Astrocyte (in vitro differentiated cells and primary cell): Measurements from ENCODE around the gene BSG. TPM values are rescaled to one million over a fixed set of nuclear protein-coding genes. Genes with fewer than 3 reads are reported as not detected.
A peak's percentile ranks its signal among the peaks of the same experiment; 100 is the strongest.

Experiments used
- DNase-seq: peaks from one replicate; pipeline ENCODE4 v3.0.0-alpha.2; 2010; ENCODE audit warnings: low read depth
- FAIRE-seq: peaks from 2 replicates; lab custom pipeline; 2011; peaks lifted over from hg19 to GRCh38; lab: Jason Lieb, UNC
- H2AFZ ChIP-seq: 2 replicates; pipeline ENCODE4 v1.6.0; 2012; ENCODE audit warnings: low read depth, low read length, inconsistent platforms
- H3K27ac ChIP-seq: 2 replicates; pipeline ENCODE4 v1.5.1; 2011; ENCODE audit warnings: low read depth, low read length, inconsistent platforms
- H3K27me3 ChIP-seq: 2 replicates; pipeline ENCODE4 v1.6.0; 2011; ENCODE audit warnings: low read length, inconsistent platforms; ENCODE audit not compliant: insufficient read depth
- H3K36me3 ChIP-seq: 2 replicates; pipeline ENCODE4 v1.5.1; 2011; ENCODE audit warnings: low read length, inconsistent platforms; ENCODE audit not compliant: insufficient read depth
- H3K4me1 ChIP-seq: 2 replicates; pipeline ENCODE4 v1.5.1; 2011; ENCODE audit warnings: low read length, inconsistent platforms; ENCODE audit not compliant: insufficient read depth
- H3K4me2 ChIP-seq: 2 replicates; pipeline ENCODE4 v1.6.0; 2012; ENCODE audit warnings: low read length, inconsistent platforms
- H3K4me3 ChIP-seq: 2 replicates; pipeline ENCODE4 v1.5.1; 2011; ENCODE audit warnings: low read depth, mild to moderate bottlenecking, low read length, inconsistent platforms; ENCODE audit not compliant: insufficient read depth
- H3K79me2 ChIP-seq: 2 replicates; pipeline ENCODE4 v1.6.0; 2012; ENCODE audit warnings: mild to moderate bottlenecking, low read length, inconsistent platforms; ENCODE audit not compliant: insufficient read depth
- H3K9ac ChIP-seq: 2 replicates; pipeline ENCODE4 v1.6.0; 2012; ENCODE audit warnings: mild to moderate bottlenecking, low read length, inconsistent platforms
- H3K9me3 ChIP-seq: 2 replicates; pipeline ENCODE4 v1.5.1; 2012; ENCODE audit warnings: low read depth, mild to moderate bottlenecking, low read length, inconsistent platforms; ENCODE audit not compliant: insufficient read depth
- H4K20me1 ChIP-seq: 2 replicates; pipeline ENCODE4 v1.6.0; 2012; ENCODE audit warnings: low read length, inconsistent platforms; ENCODE audit not compliant: insufficient read depth
- H3K27ac Mint-ChIP-seq: one replicate; pipeline ENCODE4 v1.8.0; 2021; ENCODE audit warnings: mild to moderate bottlenecking, mixed read lengths; ENCODE audit not compliant: unreplicated experiment
- H3K27me3 Mint-ChIP-seq: one replicate; pipeline ENCODE4 v1.8.0; 2021; ENCODE audit warnings: low read depth, mixed read lengths; ENCODE audit not compliant: unreplicated experiment
- H3K36me3 Mint-ChIP-seq: one replicate; pipeline ENCODE4 v1.8.0; 2021; ENCODE audit warnings: low read depth, mixed read lengths; ENCODE audit not compliant: unreplicated experiment
- H3K4me1 Mint-ChIP-seq: one replicate; pipeline ENCODE4 v1.8.0; 2021; ENCODE audit warnings: low read depth, mixed read lengths; ENCODE audit not compliant: unreplicated experiment
- H3K4me3 Mint-ChIP-seq: one replicate; pipeline ENCODE4 v1.8.0; 2021; ENCODE audit warnings: mild to moderate bottlenecking, moderate library complexity, mixed read lengths; ENCODE audit not compliant: unreplicated experiment
- H3K9me3 Mint-ChIP-seq: one replicate; pipeline ENCODE4 v1.8.0; 2021; ENCODE audit warnings: mild to moderate bottlenecking, mixed read lengths; ENCODE audit not compliant: unreplicated experiment
- CTCF ChIP-seq: IDR thresholded peaks from 2 replicates; pipeline ENCODE4 v1.5.1; 2011; ENCODE audit warnings: low read depth, mild to moderate bottlenecking, inconsistent platforms, low read length, moderate library complexity; ENCODE audit not compliant: insufficient read depth
- EZH2 ChIP-seq: IDR thresholded peaks from 2 replicates; pipeline ENCODE4 v1.6.1; 2012; ENCODE audit warnings: mild to moderate bottlenecking, low read length, inconsistent platforms; ENCODE audit not compliant: insufficient read depth
- total RNA-seq: library from RNA; stranded (reverse); gene quantifications from 2 replicates; pipeline ENCODE4 v1.2.1, GENCODE V29; 2021

BSG gene
- total RNA-seq, 1 donor from 2014 or later: 807 TPM

GRCh38 chr19:535017-535835 is 37.2 kb upstream of the BSG start:
- Mint-ChIP-seq H3K4me1 (peaks cover 11% of the 10 kb centered on the region), H3K36me3 (peaks cover 3% of the 10 kb centered on the region), H3K27ac (no peak overlapping the region), H3K27me3 (no peaks in the 10 kb centered on the region), H3K4me3 (peak overlapping the region; percentile 64), H3K9me3 (no peaks in the 10 kb centered on the region)
- no peaks in the 10 kb centered on the region for H3K36me3 ChIP-seq
- H2AFZ ChIP-seq: no peak overlapping the region
- H3K27ac ChIP-seq: no peak overlapping the region
- peaks cover 66% of the 10 kb centered on the region for H3K79me2 ChIP-seq
- peaks cover 28% of the 10 kb centered on the region for H3K4me1 ChIP-seq
- H4K20me1 ChIP-seq: peaks cover 73% of the 10 kb centered on the region
- no peaks in the 10 kb centered on the region for H3K27me3 ChIP-seq
- H3K4me2 ChIP-seq: peak overlapping the region; percentile 22
- DNase-seq (no peak), FAIRE-seq (no peak)
- H3K4me3 ChIP-seq: no peak overlapping the region
- peak overlapping the region; percentile 2 for H3K9ac ChIP-seq
- no peaks in the 10 kb centered on the region for H3K9me3 ChIP-seq
- TF ChIP-seq CTCF (no peak), EZH2 (no peak)

DNA sequence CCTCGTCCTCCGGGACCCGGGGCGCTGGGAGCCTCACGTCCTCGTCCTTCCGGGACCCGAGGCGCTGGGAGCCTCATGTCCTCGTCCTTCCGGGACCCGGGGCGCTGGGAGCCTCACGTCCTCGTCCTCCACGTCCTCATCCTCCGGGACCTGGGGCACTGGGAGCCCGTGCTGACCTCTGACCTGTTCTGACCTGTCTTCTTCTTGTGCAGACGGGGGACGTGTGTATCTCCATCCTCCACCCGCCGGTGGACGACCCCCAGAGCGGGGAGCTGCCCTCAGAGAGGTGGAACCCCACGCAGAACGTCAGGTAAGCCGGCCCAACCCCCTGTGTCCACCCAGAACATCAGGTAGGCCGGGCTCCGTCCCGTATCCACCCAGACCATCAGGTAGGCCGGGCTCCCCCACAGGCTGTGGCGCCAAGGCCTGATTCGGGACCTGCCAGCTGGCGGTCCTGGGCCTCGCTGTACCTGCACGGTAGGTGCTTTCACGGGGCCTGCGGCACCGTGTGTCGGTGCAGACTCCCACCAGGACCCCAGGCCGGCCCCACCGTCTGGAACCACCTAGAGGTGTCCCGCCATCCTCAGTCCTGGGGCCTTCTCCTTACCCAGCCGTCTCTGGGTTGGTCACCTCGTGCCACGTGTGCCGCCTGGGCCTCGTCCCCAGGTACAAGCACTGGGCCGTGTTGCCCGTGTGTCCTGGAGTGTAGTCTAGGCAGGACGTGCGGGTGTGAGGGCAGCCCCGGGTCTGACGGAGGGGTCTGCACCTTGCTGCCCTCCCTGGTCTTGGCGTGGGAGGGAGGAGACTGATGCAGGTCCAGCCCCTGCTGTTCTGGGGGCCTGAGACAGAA is 36.1 kb upstream of the BSG start:
- Histone ChIP-seq H3K4me3 (no peak overlapping the region), H3K9me3 (no peaks in the 10 kb centered on the region), H3K27ac (no peak overlapping the region), H3K9ac (no peak overlapping the region), H3K4me1 (peaks cover 25% of the 10 kb centered on the region), H3K79me2 (peaks cover 66% of the 10 kb centered on the region), H3K27me3 (no peaks in the 10 kb centered on the region), H2AFZ (no peak overlapping the region), H3K36me3 (no peaks in the 10 kb centered on the region), H4K20me1 (peaks cover 76% of the 10 kb centered on the region), H3K4me2 (no peak overlapping the region)
- Mint-ChIP-seq H3K27me3 (no peaks in the 10 kb centered on the region), H3K4me1 (peaks cover 11% of the 10 kb centered on the region), H3K36me3 (peaks cover 3% of the 10 kb centered on the region), H3K9me3 (no peaks in the 10 kb centered on the region), H3K27ac (no peak overlapping the region), H3K4me3 (no peak overlapping the region)
- FAIRE-seq (no peak), DNase-seq (no peak)
- no peak for TF ChIP-seq EZH2

DNA sequence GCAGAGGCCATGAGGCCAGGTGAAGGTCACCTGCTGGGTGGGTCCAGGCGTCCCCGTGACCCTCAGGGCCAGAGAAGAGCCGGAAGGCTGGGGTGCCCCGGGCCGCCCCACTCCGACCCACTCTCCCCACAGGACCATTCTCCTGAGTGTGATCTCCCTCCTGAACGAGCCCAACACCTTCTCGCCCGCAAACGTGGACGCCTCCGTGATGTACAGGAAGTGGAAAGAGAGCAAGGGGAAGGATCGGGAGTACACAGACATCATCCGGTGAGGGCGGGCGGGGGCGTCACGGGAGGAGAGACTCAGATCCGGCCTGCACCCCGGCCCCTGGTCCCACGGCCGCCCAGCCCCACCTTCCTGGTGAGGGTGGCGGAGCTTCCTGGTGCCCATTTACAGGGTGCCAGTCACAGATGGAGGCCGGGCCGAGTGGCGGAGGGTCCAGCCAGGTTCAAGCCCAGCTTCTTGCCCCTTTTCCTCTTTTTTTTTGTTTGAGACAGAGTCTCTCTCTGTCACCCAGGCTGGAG is 35.5 kb upstream of the BSG start:
- Mint-ChIP-seq H3K9me3 (no peaks in the 10 kb centered on the region), H3K27ac (no peak overlapping the region), H3K36me3 (peaks cover 3% of the 10 kb centered on the region), H3K4me3 (no peak overlapping the region), H3K27me3 (no peaks in the 10 kb centered on the region), H3K4me1 (peaks cover 11% of the 10 kb centered on the region)
- Histone ChIP-seq H3K27me3 (no peaks in the 10 kb centered on the region), H3K4me2 (no peak overlapping the region), H3K79me2 (peaks cover 63% of the 10 kb centered on the region), H3K9me3 (no peaks in the 10 kb centered on the region), H3K4me1 (peaks cover 25% of the 10 kb centered on the region), H3K4me3 (no peak overlapping the region), H3K9ac (no peak overlapping the region), H3K27ac (no peak overlapping the region), H4K20me1 (peaks cover 76% of the 10 kb centered on the region), H3K36me3 (no peaks in the 10 kb centered on the region), H2AFZ (no peak overlapping the region)
- FAIRE-seq (no peak), DNase-seq (no peak)
- TF ChIP-seq CTCF (no peak), EZH2 (no peak)
